ENCODE results near the gene LFNG.

LFNG gene

GRCh38 chr7:2490181-2490651, 29.4 kb upstream of the LFNG start:
- TF ChIP-seq FOXP2 (optimal IDR thresholded peaks at IDR 0.05; ENCODE audit: borderline replicate concordance, extremely low read depth, extremely low read length, insufficient read depth), result no peak
- TF ChIP-seq POLR2AphosphoS5 (IDR thresholded peaks at IDR 0.05; ENCODE audit: low read depth, low read length), result no peak
- TF ChIP-seq REST (IDR thresholded peaks at IDR 0.05; ENCODE audit: insufficient read depth in 1 of 2, low read depth in 2 of 2, low read length in 2 of 2), result no peak
- TF ChIP-seq SIN3A (IDR thresholded peaks at IDR 0.05; ENCODE audit: borderline replicate concordance, insufficient read depth, low read length), result no peak
- no peak for TF ChIP-seq TAF1 (IDR thresholded peaks at IDR 0.05; ENCODE audit: borderline replicate concordance, insufficient read depth, low read length)

GRCh38 chr7:2492038-2492437, 27.5 kb upstream of the LFNG start:
- TF ChIP-seq SIN3A (IDR thresholded peaks at IDR 0.05; ENCODE audit: borderline replicate concordance, insufficient read depth, low read length), result no peak
- no peak for TF ChIP-seq POLR2AphosphoS5 (IDR thresholded peaks at IDR 0.05; ENCODE audit: low read depth, low read length)
- TF ChIP-seq TAF1 (IDR thresholded peaks at IDR 0.05; ENCODE audit: borderline replicate concordance, insufficient read depth, low read length), result no peak
- no peak for TF ChIP-seq REST (IDR thresholded peaks at IDR 0.05; ENCODE audit: insufficient read depth in 1 of 2, low read depth in 2 of 2, low read length in 2 of 2)
- TF ChIP-seq FOXP2 (optimal IDR thresholded peaks at IDR 0.05; ENCODE audit: borderline replicate concordance, extremely low read depth, extremely low read length, insufficient read depth), result no peak

GRCh38 chr7:2493205-2494164, 26.1 kb upstream of the LFNG start:
- TF ChIP-seq TAF1 (IDR thresholded peaks at IDR 0.05; ENCODE audit: borderline replicate concordance, insufficient read depth, low read length) (no peak), POLR2AphosphoS5 (IDR thresholded peaks at IDR 0.05; ENCODE audit: low read depth, low read length) (no peak), SIN3A (IDR thresholded peaks at IDR 0.05; ENCODE audit: borderline replicate concordance, insufficient read depth, low read length) (no peak), REST (IDR thresholded peaks at IDR 0.05; ENCODE audit: insufficient read depth in 1 of 2, low read depth in 2 of 2, low read length in 2 of 2) (no peak), FOXP2 (optimal IDR thresholded peaks at IDR 0.05; ENCODE audit: borderline replicate concordance, extremely low read depth, extremely low read length, insufficient read depth) (no peak)

- no peak for TF ChIP-seq FOXP2 (optimal IDR thresholded peaks at IDR 0.05; ENCODE audit: borderline replicate concordance, extremely low read depth, extremely low read length, insufficient read depth)
- no peak for TF ChIP-seq REST (IDR thresholded peaks at IDR 0.05; ENCODE audit: insufficient read depth in 1 of 2, low read depth in 2 of 2, low read length in 2 of 2)
- TF ChIP-seq TAF1 (IDR thresholded peaks at IDR 0.05; ENCODE audit: borderline replicate concordance, insufficient read depth, low read length), result no peak
- no peak for TF ChIP-seq SIN3A (IDR thresholded peaks at IDR 0.05; ENCODE audit: borderline replicate concordance, insufficient read depth, low read length)
- no peak for TF ChIP-seq POLR2AphosphoS5 (IDR thresholded peaks at IDR 0.05; ENCODE audit: low read depth, low read length)
Measured at GRCh38 chr7:2494191-2495130, 25.1 kb upstream of the LFNG start.
